ENCODE measurements around the gene SPTAN1.

DNA sequence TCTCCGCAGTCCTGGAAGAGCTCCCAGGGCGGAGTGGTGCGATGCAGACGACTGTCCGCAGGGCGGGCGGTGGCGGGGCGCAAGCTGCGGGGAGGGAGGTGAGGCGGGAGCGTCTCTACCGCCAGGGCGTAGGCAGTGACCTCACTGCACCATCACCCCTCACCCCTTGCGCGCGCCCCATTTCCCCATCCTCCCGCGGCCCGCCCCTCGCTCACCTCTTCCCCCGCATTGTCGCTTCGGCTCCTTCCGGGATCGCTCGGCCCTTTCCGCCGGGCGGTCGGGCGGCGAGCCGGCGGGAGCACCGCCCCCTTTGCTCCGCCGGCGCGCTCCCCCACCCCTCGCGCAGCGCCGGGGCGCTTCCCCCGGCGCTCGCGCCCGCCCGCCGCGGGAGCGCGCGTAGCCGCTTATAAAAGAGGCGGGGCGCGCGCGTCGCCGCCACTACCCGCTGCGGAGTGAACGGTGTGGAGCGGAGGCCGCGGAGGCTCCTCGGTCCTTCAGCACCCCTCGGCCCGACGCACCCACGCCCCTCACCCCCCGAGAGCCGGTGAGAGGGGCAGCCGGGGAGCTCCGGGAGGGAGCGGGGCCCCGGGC lies at the start of gene SPTAN1:
- TF ChIP-seq, protein P1, sequence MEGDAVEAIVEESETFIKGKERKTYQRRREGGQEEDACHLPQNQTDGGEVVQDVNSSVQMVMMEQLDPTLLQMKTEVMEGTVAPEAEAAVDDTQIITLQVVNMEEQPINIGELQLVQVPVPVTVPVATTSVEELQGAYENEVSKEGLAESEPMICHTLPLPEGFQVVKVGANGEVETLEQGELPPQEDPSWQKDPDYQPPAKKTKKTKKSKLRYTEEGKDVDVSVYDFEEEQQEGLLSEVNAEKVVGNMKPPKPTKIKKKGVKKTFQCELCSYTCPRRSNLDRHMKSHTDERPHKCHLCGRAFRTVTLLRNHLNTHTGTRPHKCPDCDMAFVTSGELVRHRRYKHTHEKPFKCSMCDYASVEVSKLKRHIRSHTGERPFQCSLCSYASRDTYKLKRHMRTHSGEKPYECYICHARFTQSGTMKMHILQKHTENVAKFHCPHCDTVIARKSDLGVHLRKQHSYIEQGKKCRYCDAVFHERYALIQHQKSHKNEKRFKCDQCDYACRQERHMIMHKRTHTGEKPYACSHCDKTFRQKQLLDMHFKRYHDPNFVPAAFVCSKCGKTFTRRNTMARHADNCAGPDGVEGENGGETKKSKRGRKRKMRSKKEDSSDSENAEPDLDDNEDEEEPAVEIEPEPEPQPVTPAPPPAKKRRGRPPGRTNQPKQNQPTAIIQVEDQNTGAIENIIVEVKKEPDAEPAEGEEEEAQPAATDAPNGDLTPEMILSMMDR (IDR thresholded peaks at IDR 0.05) = peak in 2 of 5 experiments; percentile 43 to 61
- TF ChIP-seq POLR2A (IDR thresholded peaks at IDR 0.05) (peak; percentile 97), POLR2AphosphoS5 (IDR thresholded peaks at IDR 0.05) (peak; percentile 92 to 100 (median 99)), EP300 (IDR thresholded peaks at IDR 0.05; ENCODE audit: low read depth) (no peak)
